GM21515 (cell line): ENCODE results near the gene RNF152.

Experiments
- ATAC-seq: cut with Tn5 transposase; IDR thresholded peaks from one replicate; pipeline ENCODE4 v1.9.1; 2021; ENCODE audit not compliant: unreplicated experiment

Gene RNF152

DNA sequence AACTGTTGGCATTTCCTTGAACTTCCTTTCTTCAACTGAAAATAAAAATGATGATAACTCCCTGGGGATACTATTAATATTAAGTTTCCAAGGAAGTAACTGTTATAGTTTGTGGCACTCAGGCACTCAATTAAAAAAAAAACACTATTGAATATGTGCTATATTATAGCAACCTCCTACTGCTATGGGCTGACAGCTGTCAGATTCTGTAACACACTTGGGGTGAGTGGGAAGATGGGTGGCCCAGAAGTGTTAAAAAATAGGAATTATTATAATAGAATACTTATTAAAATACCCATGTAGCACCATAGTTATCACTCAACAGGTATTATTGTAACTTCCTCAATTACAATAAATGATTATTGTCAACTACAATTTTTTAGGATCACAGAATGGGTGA lies 130.9 kb downstream of the RNF152 start:
- no peak for ATAC-seq
